DMS 273 (cell line): Measurements from ENCODE around the gene USP7.

Experiments used
- DNase-seq: peaks from one replicate; lab custom pipeline; 2025; ENCODE audit not compliant: unreplicated experiment; lab: John Stamatoyannopoulos, UW

Gene USP7

DNA sequence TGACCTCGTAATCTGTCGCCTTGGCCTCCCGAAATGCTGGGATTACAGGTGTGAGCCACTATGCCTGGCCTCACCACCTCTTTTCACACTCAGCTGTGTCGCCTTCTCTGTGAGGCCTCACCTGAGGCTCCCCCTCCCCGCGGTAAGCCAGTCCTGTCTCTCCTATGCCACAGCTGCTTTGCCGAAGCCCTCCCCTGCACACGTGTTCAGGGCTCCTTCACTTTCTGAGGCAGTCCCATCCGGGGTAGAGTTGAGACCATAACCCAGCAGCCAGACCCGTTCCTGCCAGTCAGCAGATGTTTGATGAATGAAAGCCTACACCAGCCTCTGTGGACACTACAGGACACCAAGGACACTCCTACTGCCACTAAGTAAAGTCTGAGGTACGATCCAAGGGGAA lies 10.6 kb downstream of the USP7 start:
- DNase-seq = no peak

DNA sequence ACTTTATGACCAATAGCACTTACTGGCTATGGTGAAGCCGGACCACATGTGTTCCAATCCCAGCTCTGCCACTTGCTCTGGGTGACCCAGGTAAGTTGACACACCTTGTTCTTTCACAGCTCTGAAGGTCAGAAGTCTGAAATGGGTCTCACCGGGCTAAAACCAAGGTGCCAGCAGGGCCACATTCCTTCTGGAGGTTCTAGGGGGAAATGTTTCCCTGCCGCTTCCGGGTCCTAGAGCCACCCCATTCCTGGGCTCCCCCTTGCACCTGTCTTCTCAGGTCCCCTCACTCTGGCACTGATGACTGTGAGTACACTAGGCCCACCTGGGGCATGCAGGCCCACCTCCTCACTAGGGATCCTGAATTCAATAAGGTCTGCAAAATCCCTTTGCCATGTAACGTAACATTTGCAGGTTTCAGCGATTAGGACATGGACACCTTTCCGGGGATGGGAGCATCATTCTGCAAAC lies 11.4 kb downstream of the USP7 start:
- no peak for DNase-seq

DNA sequence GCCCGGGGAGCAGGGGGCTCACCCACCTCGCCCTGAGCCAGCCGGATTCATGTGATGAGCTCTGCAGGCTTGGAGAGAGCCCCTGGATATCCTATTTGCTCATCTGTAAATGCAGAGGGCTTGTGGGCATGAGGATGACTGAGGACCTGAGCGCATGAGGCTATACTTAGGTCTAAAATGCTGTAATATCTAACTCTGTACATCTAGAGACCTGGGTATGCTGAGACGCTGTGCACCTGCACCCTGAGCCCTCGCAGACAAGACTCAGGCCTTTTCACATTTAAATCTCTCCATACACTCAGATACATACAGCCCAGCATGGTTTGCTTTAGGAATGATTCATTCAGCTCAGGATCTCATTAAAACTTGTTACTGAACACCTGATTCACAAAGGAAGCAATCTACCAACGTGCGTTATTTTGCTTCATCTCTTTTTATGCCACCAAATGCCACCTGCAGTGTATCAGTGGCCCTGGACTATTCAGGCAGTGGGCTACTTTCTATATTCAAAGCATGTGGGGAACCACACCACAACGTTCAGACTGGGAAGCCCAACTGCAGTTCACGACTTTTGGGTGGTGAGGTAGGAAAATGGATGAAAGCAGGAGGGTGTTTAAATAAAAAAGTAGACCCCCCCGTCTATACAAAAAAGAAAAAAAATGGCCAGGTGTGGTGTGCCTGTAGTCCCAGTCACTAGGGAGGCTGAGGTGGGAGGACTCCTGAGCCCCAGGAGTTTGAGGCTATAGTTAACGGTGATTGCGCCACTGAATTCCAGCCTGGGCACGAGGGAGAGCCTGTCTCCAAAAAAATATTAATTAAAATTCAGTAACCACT lies 12.0 kb downstream of the USP7 start:
- DNase-seq = no peak

DNA sequence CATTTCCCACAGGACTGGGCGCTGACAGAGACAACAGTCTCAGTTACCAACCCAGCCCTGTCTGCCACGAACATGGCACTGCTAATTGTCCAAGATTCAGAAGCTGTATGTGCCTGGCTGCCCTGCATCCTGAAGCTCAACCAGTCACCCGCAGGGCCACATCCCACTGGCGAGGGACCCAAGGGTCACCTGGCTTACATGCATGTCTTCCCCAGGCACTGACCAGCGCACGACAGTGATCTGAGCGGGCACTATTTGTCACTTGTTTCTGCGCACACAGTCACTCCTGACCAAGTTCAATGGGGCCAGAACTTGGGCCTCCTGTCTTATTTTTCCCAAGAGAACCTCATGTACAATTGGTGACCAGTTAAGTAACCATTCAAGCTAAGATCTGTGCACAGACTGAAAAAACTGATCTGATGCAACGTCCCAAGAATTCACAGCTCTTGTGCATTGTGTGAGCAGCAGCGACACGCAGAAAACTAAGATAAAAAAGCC lies 13.1 kb downstream of the USP7 start:
- DNase-seq = no peak

DNA sequence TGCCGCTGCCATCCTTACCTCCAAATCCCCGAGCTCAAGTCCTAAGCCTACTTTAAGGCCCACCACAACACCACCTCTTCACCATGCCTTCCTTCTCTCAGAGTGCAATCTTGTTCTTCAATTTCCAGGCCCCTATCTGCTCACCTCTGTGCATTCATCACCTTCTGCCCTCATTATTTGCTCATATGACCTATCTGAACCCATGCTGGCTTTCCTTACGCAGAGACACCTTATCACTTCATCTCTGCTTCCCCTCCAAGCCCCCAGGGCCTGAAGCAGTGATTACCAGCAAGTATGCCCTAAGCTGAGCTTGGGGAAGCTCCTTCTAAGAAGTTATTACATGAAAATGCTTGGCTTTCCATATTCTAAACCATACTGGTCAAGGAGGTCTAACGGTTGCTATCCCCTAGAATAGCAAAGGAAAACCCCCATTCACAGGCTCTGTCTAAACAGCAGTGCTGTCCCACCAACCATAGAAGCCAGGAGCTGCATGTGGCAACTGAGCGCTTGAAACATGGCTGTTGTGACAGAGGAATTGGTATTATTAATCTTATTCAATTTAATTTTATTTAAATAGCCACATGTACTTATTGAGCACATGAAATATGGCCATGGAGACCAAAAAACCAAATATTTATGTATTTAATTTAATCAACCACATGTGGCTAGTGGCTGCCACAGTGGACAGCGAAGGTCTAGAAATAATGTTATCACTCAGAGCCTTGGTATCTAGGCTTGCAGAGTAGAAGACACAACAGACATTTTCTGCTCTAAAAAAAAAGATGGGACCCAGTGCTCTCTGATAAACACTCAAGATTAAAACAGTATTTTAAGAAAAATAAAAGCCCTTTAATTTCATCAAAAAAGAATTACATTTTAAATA lies 13.9 kb downstream of the USP7 start:
- DNase-seq = no peak

DNA sequence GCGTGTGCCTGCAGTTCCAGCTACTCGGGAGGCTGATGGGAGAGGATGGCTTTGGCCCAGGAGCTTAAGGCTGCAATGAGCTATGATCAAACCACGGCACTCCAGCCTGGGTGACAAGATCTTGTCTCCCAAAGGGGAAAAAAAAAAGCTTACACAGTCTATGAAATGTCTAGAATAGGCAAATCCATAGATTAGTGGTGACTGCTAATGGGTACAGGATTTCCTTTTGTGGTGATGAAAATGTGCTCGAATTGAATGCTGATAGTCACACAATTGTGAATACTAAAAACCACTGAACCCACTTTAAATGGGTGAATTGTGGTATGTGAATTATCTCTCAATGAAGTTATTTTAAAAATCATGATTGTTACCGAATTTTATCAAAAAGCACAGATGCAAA lies 14.9 kb downstream of the USP7 start:
- no peak for DNase-seq

DNA sequence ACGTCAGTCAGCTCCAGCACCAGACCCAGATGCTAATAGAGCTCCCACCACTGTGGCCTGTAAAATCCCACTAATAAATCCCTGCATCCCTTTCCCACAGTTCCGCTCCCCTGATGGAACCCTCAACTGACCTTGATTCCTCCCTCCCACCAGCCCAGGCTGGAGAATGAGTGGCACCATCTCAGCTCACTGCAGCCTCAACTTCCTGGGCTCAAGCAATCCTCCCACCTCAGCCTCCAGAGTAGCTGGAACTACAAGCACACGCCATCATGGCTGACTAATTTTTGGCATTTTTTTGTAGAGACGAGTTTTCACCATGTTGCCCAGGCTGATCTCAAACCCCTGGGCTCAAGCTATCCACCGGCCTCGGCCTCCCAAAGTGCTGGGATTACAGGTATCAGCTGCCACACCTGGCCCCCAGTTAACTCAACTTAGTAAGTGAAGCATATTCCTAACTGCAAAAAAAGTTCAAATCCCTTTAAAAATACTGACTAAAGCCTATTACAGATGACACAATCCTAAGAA lies 15.6 kb downstream of the USP7 start:
- no peak for DNase-seq

DNA sequence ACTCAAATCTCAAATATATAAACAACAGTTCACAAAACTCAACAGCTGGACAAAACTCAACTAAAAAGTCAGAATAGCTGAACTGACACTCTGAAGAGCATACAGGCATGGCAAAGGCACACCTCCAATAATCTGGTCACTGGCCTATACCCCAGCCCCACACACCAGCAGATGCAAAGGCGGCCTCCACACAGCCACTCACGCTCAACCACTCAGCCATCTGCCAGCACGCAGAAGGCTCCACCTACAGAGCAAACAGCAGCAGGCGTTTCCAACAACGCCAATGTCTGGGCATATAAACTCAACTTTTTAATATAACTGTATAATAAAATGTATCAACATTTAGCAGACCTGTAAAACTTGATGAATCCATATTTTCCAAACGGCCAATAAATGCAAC lies 17.2 kb downstream of the USP7 start:
- peak; percentile 83 for DNase-seq

DNA sequence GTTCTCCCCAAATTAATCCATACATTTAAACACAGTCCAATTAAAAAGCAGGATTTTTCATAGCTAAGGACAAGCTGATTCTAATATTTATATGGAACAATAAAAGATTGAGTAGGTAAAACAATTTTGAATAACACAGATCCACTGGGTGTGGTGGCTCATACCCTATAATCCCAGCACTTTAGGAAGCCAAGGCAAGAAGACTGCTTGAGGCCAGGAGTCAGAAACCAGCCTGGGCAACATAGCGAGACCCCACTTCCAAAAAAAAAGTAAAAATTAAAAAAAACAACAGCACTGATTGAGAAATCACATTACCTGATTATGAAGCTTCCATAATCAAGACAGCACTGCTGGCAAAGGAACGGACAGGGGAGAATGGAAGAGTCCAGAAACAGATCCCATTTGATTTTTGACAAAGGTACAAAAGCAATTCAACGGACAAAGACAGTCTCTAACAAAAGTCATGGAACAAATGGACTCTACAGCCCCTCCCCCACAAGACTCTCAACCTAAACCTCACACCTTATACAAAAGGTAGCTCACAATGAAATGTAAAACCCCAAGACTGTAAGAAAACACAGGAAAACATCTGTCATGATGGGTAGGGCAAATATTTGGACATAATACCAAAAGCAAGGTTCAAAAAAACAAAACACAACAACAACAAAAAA lies 17.9 kb downstream of the USP7 start:
- DNase-seq = no peak

DNA sequence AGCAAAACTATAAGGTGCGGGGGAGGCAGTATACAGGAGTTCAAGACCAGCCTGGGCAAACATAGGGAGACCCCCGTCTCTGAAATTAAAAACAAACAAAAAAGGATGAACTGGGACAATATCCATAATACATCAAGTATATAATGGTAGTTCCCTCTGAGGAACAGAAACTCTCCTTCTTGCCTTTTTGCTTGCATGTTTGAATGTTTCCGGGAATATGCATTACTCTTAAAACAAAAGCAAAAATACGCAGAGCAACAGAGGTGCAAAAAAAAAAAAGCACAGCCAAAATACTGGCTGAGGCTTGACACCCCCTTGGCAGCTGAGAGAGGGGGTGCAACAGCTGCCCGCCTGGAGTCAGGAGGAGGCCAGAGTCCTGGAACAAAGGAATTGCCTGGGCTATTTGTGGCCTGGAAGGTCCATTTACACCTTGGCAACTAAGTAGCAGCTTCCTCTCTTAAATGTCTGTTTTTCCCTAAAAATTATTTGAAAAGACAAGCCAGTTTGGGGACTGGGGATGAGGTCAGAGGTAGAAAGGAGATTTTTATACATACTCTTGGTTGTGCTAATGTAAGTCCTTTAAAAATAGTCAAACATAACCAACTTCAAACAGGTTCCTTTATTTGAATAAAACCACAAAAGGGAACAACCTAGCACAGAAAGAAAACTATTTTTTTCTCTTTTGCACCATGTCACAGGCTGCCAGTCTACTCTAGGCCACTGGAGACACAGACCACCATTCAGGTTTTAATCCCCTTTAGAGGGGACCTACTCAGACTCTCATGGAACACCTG lies 19.5 kb downstream of the USP7 start:
- no peak for DNase-seq

DNA sequence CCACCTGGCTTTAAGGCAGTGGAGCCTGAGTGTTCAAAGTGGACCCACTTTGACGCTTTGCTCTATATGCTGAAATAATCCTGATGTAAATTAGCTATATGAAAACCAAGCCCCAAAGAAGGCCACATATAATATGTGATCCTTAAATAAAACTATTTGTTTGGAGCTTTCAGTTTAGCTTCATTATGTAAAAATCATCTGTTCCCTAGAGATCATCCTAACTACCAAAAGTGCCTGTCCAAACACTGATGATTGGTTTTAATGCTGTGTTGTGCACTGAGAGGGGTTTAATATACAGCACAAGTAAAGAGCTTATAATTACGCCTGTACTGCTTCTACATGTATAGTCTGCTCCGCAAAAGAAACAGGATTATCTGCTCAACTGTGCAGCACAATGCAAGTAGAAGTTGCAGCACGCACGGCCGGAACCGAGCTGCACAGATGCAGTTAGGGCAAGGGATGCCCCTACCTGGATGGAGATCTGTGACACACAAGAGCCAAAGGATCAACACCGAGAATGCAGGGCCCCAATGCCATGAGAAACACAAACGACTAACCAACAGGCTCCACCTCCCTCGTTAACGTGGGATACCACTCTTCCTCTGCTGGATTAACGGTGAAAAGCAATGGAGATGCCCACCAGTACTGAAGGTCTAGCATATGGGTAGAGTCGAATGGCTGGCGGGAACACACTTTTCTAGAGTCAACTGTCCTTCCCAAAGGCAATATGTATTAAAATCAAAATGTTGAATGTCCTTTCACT lies 20.5 kb downstream of the USP7 start:
- DNase-seq = no peak

DNA sequence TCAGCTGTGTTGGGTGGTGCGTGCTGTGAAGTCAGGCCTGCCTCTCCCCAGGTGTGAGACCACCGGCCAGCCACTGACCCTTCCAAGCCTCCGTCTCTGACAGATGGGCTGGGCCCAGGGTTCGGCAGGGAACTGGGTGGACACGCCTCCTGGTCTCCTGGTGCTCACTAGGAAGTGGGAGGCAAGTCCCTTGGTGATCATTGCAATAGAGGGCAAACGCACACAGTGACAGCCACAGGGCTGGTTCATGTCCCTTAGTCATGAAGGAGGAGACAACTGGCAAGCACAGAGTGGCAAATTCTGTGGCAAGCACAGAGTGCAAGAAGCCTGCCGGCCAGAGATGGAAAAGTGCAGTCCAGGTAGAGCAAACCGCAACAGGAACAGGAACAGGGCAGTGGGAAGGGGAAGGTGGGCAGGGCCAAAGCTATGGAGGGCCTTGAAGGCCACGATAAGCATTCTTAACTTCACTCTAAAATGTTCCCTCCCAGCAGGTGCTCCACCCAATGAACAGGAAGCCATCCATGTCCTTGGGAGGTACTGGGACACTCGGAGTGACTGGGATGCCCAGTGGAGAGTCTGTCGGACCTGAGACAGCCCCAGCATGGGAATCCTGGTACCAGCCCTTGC lies 21.9 kb downstream of the USP7 start:
- DNase-seq = no peak

DNA sequence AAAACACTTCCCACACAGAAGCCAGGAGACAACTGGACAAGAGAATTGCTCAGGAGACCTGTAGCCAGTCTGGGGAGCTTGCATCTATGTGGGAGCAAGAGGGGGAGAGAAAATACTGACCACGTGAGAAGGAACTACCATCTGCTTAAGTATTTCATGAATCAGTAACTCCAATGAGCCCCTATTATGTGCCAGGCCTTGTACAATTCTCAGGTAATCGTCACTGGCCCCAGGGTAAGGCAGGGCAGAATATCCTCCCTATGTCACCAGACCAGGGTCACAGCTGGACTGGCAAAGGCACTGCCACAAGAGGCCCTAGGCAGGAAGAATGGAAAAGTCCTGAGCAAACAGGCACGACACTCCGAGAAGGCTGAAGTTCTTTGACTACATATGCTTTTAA lies 25.9 kb downstream of the USP7 start:
- DNase-seq = peak; percentile 62

DNA sequence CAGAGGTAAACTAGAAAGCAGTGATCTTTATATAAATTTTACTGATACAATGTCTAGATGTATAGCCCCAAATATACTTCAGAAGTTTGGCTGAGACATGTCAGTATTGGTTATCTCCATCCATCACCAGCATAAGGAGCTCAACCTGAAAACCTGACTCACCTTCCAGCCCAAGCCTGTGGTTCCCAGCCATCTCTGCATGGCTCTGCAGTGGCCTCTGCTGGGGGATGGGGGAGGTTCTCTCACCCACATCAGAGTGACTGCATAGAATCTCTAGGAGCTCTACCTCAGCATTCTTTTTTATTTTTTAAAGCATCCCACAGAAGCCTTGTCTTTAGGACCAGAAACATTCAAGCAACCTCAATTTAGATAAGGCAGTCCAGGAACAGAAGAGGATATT lies 27.3 kb downstream of the USP7 start:
- DNase-seq = peak; percentile 66

DNA sequence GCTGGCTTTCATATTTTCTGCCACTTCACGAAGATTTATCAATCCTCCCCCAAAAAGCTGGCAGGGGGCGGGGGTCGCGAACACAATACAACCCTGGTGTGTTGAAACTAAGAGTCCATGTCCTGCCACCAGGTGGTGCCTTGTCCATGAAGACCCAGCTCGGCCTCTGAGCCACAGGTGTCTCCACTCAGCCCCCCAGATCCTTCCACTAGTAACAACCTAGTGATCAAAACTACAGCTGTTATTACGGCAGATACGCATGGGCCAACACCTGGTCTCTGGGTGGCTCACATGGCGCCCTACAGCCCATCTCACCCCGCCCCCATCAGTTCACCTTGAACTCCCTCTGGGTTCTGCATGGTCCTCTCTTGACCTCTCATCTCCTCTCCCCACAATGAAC lies 27.7 kb downstream of the USP7 start:
- DNase-seq = peak; percentile 36

DNA sequence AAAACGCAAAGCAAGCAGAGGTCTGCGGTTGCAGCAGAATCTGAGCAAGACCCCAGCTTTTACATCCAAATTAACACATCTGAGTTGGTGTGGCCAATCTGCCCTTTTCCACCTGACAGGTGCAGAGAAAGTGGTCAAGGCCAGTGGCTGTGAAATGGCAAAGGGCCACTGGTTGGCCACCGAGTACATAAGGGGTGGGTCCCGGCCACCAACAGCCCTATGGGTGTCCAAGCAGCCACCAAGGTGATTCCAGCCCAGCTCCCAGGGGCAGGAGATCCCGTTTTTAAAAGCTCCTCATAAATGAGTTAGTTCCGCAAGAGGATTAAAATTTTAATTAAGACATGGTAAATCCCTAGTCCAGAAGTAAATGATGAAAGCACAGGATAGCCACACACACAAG lies 29.1 kb downstream of the USP7 start:
- DNase-seq = no peak

DNA sequence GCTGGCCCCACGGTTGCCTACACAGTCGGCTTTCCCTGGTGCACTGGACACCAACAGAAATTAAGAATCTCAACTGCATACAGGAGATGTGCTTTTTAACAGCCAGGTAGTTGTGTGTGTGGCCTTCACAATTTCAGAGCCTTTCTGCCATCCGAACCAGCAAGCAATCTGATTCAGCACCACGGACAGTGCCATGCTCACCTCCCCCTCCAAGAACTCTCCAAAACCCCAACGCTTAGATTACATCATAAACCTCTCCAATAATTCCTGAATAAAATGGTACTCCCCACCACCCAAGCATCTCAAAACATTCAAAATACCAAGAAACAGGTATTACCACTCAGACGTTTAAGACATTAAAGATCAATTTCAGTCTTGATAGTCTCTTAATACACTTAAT lies 31.8 kb downstream of the USP7 start:
- DNase-seq = peak; percentile 34

DNA sequence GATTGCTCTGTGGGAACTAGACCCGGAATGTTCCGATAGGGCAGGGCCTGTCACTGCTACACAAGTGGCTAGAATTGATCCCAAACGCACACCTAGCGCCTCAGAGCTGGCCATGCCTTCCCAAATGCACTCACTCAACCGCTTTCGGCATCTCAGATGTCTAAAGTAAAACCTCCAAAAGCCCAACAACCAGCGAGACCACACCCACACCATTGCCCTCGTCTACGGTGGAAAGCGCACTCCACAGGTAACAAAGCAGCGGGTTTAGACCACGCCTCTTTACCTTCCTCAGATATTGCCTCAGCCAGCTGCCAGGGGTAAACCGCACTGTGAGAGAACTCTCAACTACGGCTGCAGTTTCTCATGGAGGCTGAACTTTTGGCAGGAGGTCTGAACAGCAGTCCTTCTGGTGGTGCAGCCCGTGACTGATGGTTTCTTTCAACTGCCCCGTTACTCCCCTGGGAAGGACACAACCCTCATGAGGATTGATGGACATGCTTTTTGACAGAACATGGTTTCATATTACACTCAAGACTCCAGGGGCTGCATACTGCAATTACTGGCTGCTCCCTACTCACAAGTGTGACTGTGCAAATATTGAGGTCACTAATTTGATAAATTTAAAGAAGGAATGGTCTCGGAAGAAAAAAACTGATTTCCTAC lies 34.5 kb downstream of the USP7 start:
- DNase-seq = peak; percentile 15
